Measurements from ENCODE around the gene TCF19.

TCF19 gene

DNA sequence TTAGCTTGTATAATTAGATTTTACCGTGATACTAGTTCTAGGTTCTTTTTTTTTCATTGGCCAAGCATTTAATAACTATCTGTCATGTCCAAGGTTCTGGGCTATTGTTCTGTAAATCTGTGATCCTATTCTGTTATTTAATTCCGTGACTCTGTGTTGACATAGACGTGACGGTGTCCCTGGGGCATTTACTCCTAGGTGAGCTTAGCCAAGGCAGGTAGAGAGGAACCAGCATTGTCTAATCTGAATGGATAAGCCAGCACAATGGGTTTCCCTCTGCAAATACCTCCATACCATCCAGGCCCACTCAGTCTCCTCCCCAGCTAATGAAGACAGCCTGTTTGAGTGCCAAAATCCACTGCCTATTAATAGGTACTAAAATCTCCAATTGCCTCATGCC lies 29.3 kb upstream of the TCF19 start:
- no peak for DNase-seq

DNA sequence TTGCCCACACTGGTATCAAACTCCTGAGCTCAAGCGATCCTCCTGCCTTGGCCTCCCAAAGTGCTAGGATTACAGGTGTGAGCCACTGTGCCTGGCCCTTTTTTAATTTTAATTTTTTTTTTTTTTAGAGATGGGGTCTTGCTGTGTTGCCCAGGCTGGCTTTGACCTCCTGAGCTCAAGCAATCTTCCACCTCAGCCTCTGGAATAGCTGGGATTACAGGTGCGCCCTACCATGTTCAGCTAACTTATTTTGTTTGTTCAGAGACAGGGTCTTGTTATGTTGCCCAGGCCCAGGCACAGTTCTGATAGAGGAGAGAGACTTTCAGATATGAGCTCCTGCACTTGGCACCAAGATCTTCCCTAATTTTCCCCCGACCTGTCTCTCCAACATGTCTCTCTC lies 27.6 kb upstream of the TCF19 start:
- DNase-seq: no peak

DNA sequence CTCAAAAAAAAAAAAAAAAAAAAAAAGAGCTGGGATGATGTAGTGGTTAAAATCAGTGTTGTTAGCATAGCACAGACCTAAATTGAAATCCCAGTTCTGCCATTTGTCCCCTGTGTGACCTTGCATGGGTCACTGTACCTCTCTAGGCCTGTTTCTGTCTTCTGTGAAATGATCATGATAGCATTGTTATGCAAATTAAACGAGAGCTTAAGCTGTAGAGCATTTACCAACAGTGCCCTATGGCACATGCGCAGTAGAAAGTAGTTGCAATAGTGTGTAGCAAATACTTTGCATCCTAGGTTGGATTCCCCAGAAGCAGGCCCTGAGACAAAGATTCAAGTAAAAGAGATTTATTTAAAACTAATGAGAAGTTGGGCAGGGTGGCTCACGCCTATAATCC lies 26.8 kb upstream of the TCF19 start:
- DNase-seq: no peak

DNA sequence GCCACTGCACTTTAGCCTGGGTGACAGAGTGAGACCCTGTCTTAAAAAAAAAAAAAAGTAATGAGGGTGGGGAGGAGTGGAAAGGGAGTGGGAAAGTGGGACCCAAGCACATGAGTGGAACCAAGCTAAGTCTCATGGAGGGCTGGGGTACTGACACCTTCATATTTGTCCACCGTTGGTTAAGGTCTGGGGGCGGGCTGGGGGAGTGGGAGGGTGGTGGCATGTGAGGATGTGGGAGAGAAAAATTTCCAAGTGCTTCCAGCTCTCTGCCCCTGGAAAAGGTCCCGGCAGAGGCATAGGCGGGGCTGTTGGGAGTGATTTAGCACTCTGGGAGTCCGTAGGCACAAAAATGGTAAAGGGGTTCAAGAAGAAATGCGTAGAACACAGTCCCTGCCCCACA lies 25.6 kb upstream of the TCF19 start:
- DNase-seq: no peak

DNA sequence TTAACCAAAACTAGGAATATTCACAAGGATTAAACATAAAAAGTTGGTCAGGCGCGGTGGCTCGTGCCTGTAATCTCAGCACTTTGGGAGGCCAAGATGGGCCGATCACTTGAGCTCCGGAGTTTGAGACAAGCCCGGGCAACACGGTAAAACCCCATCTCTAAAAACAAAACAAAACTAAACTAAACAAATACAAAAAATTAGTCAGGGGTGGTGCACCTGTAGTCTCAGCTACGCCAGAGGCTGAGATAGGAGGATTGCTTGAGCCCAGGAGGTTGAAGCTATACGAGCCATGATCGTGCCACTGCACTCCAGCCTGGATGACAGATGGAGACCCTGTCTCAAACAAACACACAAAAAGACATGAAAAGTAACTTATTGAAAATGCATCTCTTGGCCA lies 22.7 kb upstream of the TCF19 start:
- DNase-seq: no peak

DNA sequence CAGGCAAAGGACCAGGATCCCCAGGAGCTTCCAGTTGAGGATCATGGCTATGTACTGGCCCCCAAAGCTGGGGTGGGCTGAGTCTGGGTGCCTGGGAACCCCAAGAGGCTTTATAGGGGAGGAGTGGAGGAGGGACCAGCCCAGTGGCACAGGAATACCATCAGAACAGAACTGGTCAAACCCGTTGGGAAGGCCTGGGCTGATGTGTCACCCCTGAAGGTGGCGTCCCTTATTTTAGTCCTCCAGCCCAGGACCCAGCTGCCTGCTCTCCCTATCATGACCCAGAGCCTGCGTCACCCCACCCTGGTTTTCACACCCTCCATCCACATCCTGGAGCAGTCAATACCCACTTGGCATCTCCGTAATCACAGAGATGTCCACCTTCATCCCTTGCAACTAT lies 19.4 kb upstream of the TCF19 start, which contains the start of gene PSORS1C2:
Gene PSORS1C2 (minus strand): TSS at position 85 of the 400 bp plus-strand sequence. CDS start 40 bp downstream, at position 45.
- no peak for DNase-seq

DNA sequence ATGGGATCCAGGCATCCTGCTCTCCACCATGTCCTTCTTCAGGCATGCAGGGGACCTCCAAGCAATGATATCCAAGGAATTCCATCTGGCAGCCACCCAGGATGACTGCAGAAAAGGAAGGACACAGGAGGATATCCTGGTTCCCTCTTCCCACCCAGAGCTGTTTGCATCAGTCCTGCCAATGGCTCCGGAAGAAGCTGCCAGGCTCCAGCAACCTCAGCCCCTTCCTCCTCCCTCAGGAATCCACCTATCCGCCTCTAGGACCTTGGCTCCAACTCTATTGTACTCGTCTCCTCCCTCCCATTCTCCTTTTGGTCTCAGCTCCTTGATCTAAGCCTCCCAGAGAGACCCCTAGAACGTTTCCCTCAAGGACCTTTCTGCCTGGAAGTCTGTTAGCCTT lies 18.8 kb upstream of the TCF19 start:
- no peak for DNase-seq

DNA sequence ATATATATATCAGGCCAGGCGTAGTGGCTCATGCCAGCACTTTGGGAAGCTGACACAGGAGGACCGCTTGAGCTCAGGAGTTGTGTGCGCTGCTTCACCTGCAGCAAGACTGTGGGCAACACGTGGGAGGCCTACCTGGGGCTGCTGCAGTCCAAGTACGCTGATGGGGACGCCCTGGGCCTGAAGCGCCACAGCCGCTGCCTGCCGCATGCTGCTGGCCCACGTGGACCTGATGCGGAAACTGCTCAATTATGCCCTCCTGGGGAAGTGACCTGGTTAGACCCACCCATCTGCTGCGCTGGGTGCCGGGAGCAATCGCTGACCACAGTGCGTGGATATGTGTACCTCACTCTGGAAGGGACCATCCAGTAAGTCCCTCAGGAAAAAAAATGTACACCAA lies 17.7 kb upstream of the TCF19 start:
- DNase-seq: no peak

DNA sequence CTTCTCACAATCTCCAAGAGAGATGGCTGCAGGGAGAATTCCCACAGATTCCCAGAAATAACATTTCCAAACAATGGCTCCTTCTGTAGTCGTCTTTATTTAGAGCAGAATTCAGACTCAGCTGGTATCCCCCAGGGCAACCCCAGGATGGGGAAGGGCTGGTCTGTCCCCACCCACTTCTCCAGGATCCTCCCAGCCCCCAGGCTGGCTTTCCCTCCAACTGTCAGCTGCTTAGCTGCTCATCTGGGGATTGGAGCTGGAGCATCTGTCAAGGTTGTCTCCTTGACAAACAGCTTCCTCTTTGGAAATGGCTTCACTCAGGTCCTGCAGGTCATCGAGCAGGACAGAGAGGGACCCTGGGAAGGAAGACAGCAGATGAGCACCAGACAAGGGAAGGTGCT lies 16.0 kb upstream of the TCF19 start:
- no peak for DNase-seq

DNA sequence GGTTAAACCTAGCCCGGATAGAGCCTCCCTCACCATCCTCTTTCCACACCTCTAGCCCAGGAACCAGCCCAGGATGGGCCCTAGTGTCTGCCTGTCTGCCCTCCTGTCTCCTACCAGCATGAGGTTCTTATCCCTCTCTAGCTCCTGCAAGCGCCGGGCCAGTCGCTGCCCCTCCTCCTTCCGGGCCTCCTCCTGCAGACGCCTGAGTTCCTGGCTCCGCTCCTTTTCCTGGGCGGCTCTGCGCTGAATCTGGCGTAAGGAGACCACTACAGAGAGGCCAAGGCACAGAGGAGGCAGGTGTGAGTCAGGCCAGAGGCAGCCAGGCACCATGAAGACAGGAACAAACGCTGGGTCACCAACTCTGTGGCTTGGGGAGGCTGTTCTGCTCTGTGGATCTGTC lies 15.2 kb upstream of the TCF19 start:
- DNase-seq: no peak

DNA sequence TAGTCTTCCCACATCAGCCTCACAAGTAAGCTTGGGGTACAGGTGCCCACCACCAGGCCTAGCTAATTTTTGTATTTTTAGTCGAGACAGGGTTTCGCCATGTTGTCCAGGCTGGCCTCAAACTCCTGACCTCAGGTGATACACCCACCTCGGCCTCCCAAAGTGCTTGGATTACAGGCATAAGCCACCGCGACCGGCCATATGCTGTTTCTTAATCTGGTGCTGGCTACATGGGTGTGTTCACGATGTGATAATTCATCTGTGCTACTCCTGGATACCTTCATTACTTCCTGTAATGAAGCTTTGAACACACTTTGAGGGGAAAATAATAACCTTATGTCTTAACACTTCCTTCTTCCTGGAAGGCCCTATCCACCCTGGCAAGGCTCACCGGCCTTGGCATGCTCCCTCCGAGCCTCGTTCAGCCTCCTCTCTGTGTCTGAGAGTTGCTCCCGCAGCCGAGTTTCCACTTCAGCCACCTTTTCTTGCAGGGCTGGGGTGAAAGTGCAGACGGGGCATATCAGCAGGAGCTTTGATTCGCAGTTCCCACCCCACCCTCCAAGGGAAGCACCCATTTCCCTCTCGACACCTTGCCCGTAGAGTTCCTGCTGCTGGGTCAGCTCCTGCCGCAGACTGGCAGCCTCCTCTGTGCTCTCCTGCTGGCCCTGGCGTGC lies 14.0 kb upstream of the TCF19 start:
- DNase-seq: no peak

DNA sequence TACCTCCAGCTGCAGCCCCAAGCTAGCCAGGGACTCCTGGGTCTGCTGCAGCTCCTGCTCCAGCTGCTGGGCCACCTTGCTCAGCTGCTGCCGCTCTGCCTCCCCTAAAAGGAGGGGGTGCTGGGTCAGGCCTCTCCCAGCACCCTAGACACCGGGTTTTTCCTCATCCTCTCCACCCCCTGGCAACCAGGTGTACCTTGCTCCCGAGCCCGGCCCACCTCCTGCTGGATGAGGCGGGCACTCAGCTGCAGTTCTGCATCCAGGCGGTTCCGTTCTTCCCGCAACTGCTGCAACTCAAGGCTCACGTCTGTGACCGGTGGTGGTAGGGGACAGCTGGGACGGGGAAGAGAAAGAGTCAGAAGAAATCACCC lies 13.4 kb upstream of the TCF19 start:
- no peak for DNase-seq

DNA sequence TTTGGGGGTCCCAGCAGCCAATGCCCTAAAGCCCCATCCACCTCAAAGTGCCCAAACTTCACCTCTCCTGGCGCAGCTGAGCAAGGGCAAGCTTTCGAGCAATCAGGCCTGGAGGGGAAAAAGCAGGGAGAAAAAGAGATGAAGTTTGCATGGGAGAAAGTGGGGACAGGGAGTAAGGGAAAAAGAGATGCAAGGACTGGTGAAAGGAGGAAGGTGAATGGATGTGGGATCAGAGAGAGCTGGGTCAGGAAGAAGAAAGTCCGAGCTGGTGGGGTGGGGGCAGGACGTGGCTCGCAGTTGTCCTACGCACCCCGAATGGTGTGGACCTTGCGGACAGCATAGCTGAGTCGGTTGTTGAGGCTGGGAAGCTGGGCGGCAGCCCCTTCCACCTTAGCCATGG lies 13.0 kb upstream of the TCF19 start:
- DNase-seq: no peak

DNA sequence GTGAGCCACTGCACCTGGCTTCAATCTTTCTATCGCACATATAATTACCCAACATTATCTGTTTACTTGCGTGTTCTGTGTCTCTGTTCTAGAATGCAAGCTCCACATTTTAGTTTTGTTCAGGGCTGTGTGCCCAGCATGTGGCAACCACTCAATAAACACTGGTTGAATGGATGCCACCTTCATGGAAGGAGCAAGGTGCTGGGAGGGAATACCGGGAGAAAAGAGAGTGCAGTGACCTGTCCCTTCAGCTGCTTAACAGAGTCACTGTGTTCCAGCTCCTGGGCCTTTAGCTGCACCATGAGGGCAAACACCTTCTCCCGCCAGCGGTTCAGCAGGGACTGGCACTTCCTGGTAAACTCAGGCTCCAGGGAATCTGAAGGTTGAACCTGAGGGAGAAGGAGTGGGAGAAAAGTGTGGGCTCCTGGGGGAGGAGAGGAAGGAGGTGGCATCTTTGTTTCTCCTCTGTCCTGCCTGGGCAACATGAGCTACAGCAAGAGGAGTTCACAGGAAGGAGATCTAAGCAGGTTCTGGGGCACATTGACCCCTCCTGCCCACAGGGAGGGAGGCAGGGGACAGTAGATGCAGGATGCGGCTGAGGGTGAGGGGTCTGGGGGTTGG lies 8.5 kb upstream of the TCF19 start:
- no peak for DNase-seq

DNA sequence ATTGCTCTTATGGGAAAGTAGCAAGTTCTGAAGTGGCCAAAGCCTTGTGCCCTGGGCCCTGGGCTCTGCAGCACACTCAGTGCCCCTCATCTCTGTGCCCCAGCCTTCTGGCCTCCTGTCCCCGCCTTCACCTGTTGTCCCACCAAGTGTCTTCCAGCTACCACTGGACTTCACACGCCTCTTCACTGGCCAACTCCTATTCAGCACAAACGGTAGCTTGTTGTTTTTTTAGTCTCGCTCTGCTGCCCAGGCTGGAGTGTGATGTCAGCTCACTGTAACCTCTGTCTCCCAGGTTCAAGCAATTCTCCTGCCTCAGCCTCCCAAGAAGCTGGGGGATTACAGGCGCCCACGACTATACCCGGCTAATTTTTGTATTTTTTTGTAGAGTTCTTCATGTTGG lies 5.6 kb upstream of the TCF19 start:
- DNase-seq: no peak

DNA sequence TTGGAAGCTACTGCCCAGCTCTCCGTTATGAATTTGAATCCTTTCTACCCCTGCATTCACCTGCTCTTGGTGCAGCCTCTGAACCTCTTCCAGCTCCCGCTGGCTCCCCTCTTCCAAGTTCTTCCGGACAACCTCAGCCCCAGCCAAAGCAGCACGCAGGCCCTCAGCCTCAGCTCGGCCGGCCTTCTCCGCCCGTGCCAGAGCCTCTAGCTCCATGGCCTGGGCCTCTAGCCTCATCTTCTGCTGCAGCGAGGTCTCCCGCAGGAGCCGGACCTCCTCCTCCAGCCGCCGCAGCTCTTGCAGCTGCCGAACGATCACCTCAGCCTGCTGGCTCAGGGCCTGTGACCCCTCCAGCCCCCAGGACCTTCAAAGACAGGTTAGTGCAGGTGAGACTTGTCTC lies 4.0 kb upstream of the TCF19 start:
- no peak for DNase-seq

DNA sequence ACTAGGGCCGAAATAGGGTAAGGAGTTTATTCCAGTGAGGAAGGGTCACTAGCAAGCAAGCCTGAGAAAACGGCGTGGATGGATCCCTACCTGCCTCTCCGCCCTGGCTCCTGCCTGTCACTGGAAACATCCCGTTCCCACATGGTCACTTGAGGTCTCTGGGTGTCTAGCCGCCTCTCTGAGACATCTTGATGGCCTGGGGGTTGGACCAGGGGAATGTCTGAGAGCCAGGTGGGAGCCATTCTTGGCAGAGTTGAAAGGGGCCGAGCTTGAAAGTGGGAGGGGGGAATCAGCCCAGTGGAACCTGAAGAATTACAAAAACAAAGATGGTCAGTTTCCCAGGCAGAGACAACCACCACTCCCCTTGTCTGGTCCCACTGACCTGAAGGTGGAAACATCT lies 1.7 kb upstream of the TCF19 start:
- DNase-seq: no peak

DNA sequence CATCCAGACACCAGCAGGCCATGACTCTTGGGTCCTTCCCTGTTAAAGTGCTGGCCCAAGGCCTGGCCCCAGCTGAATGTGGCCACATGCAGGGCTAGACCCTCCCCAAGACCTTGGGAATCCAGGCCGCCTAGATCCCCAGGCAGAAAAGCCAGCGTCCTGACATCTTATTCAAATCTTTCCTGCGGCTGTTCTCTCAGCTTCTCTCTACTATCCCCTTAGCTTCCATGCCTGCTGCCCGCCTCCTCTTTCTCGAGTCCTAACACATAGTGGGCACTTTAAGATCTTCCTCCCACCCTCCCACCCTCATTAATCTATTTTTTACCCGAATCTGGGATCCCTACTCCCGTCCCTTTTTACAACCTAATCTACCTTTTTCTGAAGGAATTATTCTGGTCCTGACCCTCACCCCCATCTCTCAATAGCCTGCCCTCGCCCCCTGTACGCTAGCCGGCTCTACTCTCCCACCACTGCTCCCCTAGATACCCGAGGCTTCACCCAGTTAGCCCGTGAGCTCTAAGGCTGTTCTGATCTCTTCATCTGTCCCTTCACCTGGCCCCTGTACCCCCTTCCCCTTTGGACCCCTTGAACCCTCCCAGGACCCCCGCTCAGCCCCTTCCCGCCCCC lies 763 bp upstream of the TCF19 start, which contains the start of gene CCHCR1:
Gene CCHCR1 (minus strand): TSS at position 290 of the 627 bp plus-strand sequence. CDS start 202 bp downstream, at position 88.
- DNase-seq: no peak

DNA sequence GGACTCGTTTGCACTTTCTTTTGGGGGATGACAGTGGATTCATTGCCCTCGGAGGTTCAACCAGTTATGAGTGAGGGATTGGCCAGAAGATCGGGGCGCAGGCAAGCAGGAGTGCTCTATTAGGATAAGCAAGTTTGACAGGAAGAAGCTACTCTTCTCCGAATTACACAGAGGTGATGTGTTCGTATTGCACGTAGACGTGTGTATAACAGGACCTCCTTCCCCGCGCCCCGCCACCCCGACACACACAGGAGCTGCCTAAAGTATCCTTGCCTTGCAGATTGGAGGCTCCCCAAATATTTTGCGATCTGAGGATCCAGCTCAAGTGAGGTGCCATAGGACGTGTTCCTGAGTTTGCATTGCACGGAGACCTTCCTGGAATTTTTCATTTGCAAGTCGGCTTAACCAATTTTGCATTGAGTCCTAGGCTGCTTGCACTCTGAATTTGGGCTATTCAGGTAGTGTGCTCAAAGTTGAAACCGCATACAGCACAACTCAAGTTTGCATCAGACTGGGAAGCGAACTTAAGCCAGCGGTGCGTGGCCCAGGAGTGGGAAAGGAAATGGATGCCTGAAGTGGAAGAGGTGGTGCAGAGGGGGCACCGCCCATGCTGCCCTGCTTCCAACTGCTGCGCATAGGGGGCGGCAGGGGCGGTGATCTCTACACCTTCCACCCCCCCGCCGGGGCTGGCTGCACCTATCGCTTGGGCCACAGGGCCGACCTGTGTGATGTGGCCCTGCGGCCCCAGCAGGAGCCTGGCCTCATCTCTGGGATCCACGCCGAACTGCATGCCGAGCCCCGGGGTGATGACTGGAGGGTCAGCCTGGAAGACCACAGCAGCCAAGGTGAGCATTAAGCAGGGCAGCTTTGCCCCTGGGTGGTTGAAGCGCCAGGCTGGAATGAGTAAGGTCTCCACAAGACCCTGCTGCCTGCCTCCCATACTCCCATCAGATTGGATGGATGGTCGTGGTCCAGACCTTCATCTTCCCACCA lies 770 bp downstream of the TCF19 start:
- no peak for DNase-seq

DNA sequence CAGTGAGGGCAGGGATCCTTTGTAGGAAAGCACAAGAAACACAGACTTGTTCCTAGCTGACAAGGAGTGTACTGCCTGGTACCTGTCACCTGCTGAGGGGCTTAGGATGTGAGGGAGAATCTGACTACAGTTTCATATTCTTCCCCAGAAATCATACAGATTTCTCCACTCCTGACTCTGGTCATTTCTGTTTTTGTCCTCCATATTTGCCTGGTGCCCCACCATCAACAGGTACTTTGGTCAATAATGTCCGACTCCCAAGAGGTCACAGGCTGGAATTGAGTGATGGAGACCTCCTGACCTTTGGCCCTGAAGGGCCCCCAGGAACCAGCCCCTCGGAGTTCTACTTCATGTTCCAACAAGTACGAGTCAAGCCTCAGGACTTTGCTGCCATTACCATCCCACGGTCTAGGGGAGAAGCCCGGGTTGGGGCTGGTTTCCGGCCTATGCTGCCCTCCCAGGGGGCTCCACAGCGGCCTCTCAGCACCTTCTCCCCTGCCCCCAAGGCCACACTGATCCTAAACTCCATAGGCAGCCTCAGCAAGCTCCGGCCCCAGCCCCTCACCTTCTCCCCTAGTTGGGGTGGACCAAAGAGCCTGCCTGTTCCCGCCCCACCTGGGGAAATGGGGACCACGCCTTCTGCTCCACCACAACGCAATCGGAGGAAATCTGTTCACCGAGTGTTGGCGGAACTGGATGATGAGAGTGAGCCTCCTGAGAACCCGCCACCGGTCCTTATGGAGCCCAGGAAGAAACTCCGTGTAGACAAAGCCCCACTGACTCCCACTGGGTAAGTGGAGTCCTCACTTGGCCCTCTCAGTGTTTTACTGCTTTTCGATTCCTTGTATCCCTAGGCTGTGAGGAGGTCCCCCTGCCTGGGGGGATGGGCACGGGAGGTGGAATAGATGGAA lies 3.1 kb downstream of the TCF19 start:
- no peak for DNase-seq

DNA sequence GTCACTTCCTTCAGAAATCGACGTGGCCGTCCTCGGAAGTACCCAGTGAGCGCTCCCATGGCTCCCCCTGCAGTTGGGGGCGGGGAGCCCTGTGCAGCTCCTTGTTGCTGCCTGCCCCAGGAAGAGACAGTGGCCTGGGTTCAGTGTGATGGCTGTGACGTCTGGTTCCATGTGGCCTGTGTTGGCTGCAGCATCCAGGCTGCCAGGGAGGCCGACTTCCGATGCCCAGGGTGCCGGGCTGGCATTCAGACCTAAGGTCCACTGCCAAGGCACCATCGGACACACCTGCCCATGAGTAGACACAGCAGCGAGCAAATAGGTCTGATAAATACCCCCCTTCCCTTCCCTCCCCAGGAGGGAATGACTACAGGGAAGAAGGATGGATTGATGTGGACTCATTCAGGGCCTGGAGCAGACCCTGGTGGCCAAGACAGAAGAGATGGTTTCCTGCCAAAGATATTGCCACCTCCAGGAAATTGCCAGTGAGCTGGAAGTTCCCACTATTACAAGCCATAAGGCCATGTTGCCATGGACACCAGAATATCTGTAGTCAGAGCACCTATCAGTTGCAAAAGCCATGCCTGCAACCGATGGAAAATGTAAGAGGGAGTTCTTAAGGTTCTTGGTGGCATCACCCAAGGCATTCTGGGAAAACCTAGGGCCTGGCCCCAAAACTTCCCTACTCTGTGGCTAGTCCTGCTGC lies 4.2 kb downstream of the TCF19 start:
- DNase-seq: no peak

DNA sequence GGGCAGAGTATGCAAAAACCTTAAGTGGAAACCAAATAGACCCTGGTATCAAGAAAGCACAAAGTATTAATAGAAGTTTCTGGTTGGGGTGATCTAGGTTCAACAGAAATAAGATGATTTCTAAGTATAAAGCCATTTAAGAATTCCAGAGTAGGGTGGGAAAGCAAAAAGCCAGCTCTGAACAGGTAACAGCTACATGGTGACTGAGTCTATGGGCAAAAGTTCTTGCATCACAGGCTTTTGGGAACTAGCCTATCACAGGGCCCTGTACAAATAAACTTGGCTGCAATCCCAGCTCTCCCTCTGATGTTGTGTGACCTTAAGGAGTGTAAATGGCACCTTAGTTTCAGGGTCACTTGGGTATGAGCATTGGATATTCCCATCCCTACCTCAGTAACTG lies 5.5 kb downstream of the TCF19 start:
- no peak for DNase-seq
